NT2/D1 (cell line): Measurements from ENCODE around the gene SEC14L5.

Source experiments
- DNase-seq: peaks from one replicate; pipeline ENCODE4 v3.0.0-alpha.2; 2011; ENCODE audit warnings: low read depth, low spot score
- H3K27me3 ChIP-seq: 2 replicates; pipeline ENCODE4 v1.6.0; 2011; ENCODE audit warnings: mild to moderate bottlenecking; ENCODE audit not compliant: insufficient read length, insufficient read depth
- H3K36me3 ChIP-seq: 2 replicates; pipeline ENCODE4 v1.6.1; 2011; ENCODE audit warnings: mild to moderate bottlenecking, low read length, mixed read lengths; ENCODE audit not compliant: insufficient read depth, insufficient read length
- H3K4me1 ChIP-seq: 2 replicates; pipeline ENCODE4 v1.5.1; 2011; ENCODE audit not compliant: insufficient read depth, insufficient read length
- H3K4me3 ChIP-seq: 2 replicates; pipeline ENCODE4 v1.5.1; 2011; ENCODE audit warnings: low read depth; ENCODE audit not compliant: insufficient read length
- H3K9ac ChIP-seq: 2 replicates; pipeline ENCODE4 v1.6.0; 2011; ENCODE audit warnings: low read depth; ENCODE audit not compliant: insufficient read length
- H3K9me3 ChIP-seq: 2 replicates; pipeline ENCODE4 v1.5.1; 2011; ENCODE audit warnings: mild to moderate bottlenecking, low read length; ENCODE audit not compliant: insufficient read depth
- SUZ12 ChIP-seq: IDR thresholded peaks from 2 replicates; pipeline ENCODE4 v1.6.1; 2011; ENCODE audit not compliant: insufficient read length, insufficient read depth; ENCODE audit errors: extremely low read depth
- YY1 ChIP-seq: IDR thresholded peaks from 2 replicates; pipeline ENCODE4 v1.6.1; 2011; ENCODE audit not compliant: insufficient read length, insufficient read depth
- ZNF274 ChIP-seq: IDR thresholded peaks from 2 replicates; pipeline ENCODE4 v1.6.1; 2011; ENCODE audit warnings: mild to moderate bottlenecking, low read depth, low read length

SEC14L5 gene

DNA sequence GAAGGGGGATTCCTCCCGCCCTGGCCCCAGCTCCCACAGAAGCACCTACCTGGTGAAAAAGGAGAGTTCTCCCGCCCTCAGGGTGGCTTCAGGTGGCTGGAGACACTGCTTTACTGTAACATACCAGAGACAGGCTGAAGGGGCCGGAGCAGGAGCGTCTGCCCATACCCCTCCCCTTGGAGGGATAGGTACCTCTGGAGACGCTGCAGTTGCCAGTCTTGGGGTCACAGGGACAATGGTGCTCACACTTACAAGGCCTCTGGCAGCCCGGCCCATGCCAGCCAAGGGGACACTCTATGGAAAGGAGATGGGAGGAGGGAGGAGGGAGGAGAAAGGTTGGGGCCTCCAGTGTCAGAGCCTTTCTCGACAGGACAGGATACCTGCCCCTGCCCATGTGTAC is 69.0 kb downstream of the SEC14L5 start:
- Histone ChIP-seq H3K36me3 (peaks cover 46% of the 10 kb centered on the region), H3K9me3 (no peaks in the 10 kb centered on the region), H3K4me3 (no peak overlapping the region), H3K27me3 (no peaks in the 10 kb centered on the region), H3K9ac (no peak overlapping the region), H3K4me1 (peaks cover 11% of the 10 kb centered on the region)
- no peak for DNase-seq
- TF ChIP-seq SUZ12 (no peak), YY1 (no peak), ZNF274 (no peak)

DNA sequence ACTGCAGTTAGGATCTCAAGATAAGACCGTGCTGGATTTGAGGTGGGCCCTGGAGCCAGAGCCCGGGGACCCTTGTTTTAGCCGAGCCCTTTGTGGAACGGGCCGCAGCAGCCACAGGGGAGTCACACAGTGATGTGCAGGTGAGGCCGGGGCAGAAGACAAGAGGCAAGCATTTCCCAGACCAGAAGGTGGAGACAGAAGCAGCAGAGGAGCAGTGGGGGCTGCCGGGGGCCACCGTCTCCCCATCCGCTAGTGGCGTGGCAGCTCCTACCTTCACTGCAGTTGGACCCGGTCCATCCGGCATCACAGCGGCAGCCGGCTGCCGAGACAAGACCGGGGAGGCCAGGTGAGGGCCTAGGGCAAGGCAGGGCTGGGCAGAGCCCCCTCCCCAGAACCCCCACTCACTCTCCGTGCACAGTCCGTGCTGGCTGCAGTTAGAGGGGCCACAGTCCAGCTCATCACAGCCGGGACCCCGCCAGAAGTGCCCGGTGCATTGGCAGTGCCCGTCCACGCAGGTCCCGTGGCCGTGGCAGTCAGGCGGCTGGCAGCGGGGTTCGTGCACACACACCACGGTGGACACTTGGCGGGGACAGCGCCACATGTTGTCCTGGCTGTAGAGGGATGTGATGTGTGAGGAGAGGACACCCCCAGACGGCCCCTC is 69.6 kb downstream of the SEC14L5 start:
- no peak overlapping the region for H3K9ac ChIP-seq
- no peak for DNase-seq
- TF ChIP-seq YY1 (no peak), ZNF274 (no peak), SUZ12 (no peak)
- peaks cover 11% of the 10 kb centered on the region for H3K4me1 ChIP-seq
- H3K27me3 ChIP-seq = peaks cover 2% of the 10 kb centered on the region
- H3K36me3 ChIP-seq = peaks cover 46% of the 10 kb centered on the region
- no peaks in the 10 kb centered on the region for H3K9me3 ChIP-seq
- no peak overlapping the region for H3K4me3 ChIP-seq

GRCh38 chr16:5028950-5029475 is 70.9 kb downstream of the SEC14L5 start:
- no peak for DNase-seq
- no peak overlapping the region for H3K4me3 ChIP-seq
- H3K36me3 ChIP-seq = peaks cover 46% of the 10 kb centered on the region
- peaks cover 11% of the 10 kb centered on the region for H3K27me3 ChIP-seq
- H3K9me3 ChIP-seq = no peaks in the 10 kb centered on the region
- H3K9ac ChIP-seq = no peak overlapping the region
- no peak for TF ChIP-seq YY1
- no peak for TF ChIP-seq ZNF274
- no peak for TF ChIP-seq SUZ12
- peaks cover 13% of the 10 kb centered on the region for H3K4me1 ChIP-seq

DNA sequence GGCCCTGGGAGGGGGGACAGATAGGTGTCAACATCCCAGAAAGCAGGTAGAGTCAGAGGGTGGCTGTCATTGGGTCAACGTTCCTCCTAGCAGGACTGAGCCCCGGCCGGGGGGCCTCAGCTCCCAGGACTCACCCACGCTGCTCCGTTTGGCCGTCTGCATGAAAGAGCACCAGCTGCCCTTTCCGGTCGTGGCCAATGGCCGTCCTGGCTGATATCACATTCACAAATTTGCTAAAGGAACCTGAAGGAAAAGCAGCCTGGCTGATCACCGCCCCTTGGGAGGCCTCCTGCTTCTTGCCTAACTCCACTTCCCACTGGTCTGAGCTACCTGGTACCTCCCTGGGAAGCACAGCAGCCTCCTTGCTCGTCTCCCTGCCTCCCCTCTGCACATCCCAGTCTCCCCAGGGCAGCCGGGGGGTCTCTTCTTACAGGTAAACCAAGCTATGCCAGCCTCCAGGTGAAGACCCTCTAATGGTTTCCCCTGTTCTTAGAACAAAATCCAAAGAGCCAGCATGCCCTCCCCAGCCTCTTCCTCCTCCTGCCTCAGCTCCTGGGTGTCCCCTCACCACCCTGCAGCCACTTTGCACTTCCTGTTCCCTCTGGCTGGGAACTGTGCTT is 72.2 kb downstream of the SEC14L5 start:
- no peaks in the 10 kb centered on the region for H3K9me3 ChIP-seq
- H3K36me3 ChIP-seq = peaks cover 38% of the 10 kb centered on the region
- DNase-seq = no peak
- TF ChIP-seq YY1 (no peak), SUZ12 (no peak), ZNF274 (no peak)
- no peak overlapping the region for H3K9ac ChIP-seq
- H3K4me3 ChIP-seq = no peak overlapping the region
- H3K27me3 ChIP-seq = peaks cover 11% of the 10 kb centered on the region
- peaks cover 7% of the 10 kb centered on the region for H3K4me1 ChIP-seq

DNA sequence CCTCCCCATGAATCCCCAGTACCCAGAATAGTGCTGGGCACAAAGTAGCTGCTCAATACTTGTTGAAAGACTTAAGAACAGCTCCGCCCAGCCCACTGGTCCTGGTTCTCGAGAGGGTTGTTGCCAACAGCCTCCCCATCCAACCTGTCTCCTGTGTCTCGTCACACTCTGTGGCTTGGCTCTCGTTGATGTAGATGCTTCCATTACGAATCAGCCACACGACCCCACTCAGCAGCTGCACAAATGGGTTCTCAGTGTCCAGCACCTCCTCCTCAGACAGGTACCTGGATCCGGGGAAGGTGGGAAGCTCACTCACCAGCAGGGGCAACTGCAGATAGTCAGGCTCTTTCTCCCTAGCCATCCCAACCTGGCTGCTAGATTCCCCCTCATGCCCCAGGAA is 73.5 kb downstream of the SEC14L5 start:
- Histone ChIP-seq H3K36me3 (peaks cover 38% of the 10 kb centered on the region), H3K4me3 (no peak overlapping the region), H3K9ac (no peak overlapping the region), H3K4me1 (peaks cover 4% of the 10 kb centered on the region), H3K27me3 (peaks cover 11% of the 10 kb centered on the region), H3K9me3 (no peaks in the 10 kb centered on the region)
- TF ChIP-seq SUZ12 = no peak
- TF ChIP-seq ZNF274 = no peak
- TF ChIP-seq YY1 = no peak
- DNase-seq = no peak

DNA sequence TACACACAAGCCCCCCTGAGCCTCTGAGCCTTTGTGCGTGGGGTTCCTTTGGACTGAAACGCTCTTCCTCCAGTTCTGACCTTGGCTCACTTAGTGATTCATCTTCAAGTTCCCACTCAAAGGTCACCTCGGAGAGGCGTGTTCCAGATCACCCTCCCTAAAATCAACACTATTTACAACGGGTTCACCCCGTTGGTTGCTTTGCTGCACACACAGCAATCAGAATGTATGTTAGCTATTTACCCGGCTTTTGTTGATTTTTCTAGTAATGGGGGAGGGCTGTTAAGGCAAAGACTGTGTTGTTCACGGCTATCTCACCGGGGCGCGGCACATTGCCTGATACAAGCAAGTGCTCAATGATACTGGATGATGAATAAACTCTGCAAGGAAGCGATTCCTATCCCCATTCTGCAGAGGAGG is 74.6 kb downstream of the SEC14L5 start:
- Histone ChIP-seq H3K4me1 (peaks cover 5% of the 10 kb centered on the region), H3K27me3 (peaks cover 11% of the 10 kb centered on the region), H3K36me3 (peaks cover 28% of the 10 kb centered on the region), H3K4me3 (peak overlapping the region; percentile 96), H3K9me3 (no peaks in the 10 kb centered on the region), H3K9ac (peak overlapping the region; percentile 90)
- DNase-seq = no peak
- TF ChIP-seq YY1 = no peak
- TF ChIP-seq ZNF274 = no peak
- no peak for TF ChIP-seq SUZ12

DNA sequence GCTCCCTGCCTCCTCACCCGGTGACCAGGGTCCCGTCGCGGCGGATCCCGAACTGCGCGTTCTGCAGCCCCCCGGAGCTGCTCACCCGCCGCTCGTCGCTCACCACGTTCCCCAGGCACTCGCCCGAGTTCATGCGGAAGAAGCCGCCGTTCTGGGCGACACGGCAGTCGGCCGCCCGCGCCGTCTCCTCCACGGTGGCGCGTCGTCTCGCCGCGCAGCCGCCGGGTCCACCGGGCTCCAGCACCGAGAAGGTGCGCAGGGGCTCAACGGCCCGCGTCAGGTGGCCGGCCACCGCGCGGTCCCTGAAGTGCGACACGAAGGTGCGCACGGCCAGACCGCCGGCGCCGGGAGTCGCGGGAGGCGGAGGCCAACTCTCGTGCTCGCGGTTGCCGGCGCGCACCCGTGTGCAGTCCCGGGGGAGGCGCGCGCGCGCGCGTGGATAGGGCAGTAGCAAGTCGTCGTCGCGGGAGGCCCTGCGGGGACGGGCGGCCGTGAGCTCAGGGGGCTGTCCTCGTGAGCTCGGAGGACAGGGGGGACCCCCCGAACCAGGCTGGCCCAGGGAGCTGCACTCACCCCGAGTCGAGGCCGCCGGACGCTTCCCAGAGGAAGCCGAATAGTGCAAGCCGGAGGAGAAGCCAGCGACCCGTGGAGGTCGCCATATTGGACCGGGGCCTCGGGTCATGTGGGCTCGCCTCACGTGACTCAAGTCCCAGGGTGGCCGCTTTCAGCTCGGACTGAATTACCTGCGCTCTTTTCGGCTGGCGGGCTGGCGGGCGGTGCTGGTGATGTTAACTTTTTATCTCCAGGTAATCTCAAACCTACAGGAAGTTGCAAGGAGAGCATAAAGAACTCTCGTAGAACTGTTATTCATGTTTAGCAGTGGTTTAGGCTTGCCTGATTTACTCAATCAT is 75.4 kb downstream of the SEC14L5 start, which contains the start of gene NAGPA:
Gene NAGPA, minus strand, starts transcription at position 680 of the 911 bp plus-strand sequence. Its CDS starts 21 bp downstream, at position 659.
- TF ChIP-seq YY1 (peak; percentile 97), ZNF274 (no peak), SUZ12 (no peak)
- Histone ChIP-seq H3K9ac (peak within 1 kb of the TSS; percentile 90), H3K27me3 (peaks cover 11% of the 10 kb centered on the region), H3K36me3 (peaks cover 22% of the 10 kb centered on the region), H3K4me3 (peak within 1 kb of the TSS; percentile 96), H3K4me1 (peaks cover 5% of the 10 kb centered on the region), H3K9me3 (no peaks in the 10 kb centered on the region)
- peak; percentile 79 for DNase-seq
